Activated T-cell treated with anti-CD3 and anti-CD28 coated beads for 24 hours (primary cell): ENCODE results near the gene DTD2.
"Not testable (repeated sequence)": the region's sequence is repeated elsewhere in the genome, so short reads cannot be mapped to it uniquely, and the experiment has no call there.

ENCODE experiments used
- DNase-seq: peaks from one replicate; pipeline ENCODE4 v3.0.0-alpha.2; 2020; ENCODE audit warnings: low read depth

DTD2 gene

DNA sequence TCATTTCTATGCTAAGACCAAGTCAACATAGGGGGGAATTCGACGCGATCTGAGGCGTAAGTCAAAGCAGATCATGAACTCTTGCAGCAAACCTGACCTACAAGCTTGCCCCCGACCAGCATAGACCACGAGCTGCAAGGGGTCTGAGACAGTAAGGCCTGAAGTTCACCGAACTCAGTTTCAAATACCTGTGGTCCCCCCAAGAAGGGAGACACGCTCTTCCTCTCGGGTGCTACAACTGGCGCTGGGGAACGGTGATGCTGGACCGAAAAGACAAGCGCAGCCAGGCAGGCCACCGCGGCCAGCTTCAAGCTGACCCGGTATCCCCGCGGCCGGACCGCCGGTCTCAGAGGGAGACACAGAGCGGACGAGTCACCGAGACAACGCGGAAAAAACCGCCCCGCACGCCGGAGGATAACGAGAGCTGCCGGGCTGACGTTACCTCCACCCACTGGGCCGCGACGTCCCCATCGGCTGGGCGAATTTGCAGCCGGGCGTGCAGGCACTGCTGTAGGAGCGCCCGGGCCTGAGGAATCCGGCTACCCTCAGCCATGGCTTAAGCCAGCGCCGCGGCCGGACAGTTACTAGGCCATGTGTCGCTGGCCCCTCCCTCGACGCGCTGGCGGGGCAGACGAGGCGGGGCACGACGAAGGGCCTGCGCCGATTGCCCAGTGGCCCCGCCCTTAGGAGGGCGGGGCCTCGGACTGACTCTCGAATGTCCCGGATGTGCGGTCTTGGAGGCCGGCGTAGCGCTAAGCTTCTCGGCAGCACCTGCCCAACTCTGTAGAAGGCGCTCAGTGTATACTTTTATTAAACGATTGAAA, at the start of gene DTD2:
DTD2 (minus strand) TSS at position 666 of the 824 bp plus-strand sequence; CDS start at position 553, 113 bp downstream.
- DNase-seq = peak; percentile 87

DNA sequence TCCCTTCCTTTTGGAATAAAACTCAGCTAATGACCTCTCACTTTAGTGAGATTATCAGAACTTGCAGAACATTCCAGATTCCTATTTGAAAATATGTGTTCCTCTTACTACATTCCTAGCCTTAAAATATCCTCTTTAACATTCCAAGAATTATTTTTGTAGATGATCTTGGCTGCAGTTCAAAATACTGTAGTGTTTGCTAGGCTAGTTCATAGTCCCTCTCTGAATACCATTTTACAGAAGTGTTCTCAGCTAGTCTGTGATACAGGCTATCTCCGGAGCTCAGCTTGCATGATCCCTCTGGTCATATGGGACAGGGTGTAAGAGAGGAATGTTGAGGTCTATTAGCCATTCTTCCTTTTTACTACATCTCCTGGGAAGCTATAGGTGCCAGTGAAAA, 48.1 kb upstream of the DTD2 start:
- no peak for DNase-seq

DNA sequence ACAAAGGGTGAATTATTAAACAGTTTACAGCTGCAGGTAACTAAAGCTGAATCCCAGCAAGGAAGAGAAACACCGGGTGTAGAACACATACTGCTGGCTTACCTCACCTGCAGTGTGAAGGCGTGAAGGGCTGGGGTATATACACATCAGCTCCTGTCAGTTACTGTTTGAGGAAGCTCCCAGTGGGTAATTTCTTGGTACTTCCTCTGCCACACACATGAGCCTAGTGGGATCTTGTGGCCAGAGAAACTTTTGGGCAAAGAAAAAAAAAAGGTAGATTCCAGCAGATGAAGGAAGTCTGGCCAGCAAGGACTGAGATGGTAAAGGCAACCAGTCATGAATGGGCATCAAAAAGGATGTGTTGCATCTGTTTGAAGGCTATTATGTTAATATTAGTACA, 44.6 kb upstream of the DTD2 start:
- DNase-seq = no peak

DNA sequence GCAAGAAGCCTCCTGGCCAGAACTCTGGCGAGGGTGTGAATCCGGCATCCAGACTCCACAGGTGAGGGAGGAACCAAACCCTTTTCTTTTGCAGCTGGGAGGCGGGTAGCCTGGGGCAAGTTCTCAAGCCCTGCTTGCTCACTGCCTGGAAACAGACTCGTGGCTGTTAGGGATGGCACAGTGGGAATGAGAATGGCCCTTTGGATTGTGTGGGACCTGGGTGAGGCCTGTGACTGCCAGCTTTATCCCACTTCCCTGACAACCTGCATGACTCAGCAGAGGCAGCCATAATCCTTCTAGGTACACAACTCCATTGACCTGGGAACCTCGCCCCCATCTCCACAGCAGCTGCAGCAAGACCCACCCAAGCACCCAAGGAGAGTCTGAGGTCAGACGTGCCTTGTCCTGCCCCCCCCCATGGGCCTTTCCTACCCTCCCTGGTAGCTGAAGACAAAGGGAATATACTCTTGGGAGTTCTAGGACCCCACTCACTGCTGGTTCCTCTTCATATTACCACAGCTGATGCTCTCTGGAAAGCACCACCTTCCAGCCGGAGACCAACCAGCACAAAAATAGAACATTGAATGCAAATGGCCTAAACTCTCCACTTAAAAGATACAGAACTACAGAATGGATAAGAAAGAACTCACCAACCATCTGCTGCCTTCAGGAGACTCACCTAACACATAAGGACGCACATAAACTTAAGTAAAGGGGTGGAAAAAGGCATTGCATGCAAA, 35.6 kb upstream of the DTD2 start:
- no peak for DNase-seq

DNA sequence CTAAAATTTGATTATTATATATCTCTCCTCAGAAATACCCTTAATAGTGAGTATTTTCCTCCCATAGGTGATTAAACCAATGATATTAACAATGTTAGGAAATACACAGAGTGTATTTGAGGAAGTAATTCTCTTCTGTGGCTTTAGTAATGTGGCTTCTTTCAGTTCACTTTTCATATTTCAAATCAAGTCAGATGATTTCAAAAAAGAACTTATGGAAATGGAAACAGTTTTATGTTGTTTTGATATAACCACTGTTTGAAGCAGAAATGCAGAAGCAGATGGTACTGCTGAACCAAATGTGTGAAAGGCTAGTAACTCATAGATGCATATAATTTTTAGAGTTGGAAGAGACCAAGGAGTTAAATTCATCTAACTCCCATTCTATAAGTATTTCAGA, 32.4 kb upstream of the DTD2 start:
- DNase-seq = no peak

DNA sequence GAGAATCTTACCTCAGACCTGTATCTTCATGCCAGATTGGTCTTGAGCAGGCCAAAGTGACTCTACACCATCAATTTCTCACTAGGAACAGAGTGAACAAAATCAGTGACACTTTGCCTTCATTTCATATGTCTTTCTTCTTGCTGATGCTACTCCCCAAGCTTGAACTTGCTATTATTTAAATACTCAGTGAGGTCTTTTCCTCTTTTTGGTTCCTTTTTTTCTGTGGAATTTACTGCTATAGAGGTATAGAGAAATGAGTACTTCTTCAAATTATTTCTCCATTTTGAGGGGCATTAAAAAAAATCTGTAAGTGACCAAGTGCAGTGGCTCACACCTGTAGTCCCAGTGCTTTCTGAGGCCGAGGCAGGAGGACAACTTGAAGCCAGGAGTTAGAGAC, 30.6 kb upstream of the DTD2 start, which contains the start of gene GPR33:
GPR33 (minus strand) TSS at position 154 of the 400 bp plus-strand sequence. CDS start 4,074 bp downstream, outside the sequence.
- DNase-seq = no peak

DNA sequence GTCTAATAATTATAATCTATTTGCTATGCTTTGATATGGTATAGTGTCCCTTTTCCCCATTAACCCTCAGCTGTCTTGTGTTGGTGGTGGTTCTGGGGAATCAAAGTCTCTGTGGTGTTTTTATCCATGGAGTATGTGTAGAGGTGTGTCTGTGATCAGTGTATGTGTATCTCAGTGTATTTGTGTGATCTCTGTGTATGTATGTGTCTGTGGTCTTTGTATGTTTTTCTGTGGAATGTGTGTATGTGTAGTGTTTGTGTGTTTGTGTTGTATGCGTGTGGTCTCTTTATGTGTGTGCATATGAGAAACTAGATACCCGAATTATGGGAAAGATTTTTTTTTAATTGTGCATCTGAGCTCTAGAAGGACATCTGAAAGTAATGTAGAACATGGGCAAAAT, 29.5 kb upstream of the DTD2 start:
- no peak for DNase-seq

DNA sequence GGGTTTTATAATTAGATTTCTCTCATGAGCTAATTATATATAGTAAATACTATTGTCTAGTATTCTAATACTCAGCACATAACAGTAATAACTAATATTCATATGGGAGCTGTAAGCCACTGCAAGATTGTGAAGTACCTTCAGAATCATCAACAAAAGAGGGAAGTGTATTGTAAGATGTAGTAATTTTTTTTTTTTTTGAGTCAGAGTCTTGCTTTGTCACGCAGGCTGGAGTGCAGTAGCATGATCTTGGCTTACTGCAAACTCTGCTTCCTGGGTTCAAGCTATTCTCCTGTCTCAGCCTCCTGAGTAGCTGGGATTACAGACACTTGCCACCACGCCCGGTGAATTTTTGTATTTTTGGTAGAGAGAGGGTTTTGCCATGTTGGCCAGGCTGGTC, 27.4 kb upstream of the DTD2 start:
- DNase-seq = no peak

DNA sequence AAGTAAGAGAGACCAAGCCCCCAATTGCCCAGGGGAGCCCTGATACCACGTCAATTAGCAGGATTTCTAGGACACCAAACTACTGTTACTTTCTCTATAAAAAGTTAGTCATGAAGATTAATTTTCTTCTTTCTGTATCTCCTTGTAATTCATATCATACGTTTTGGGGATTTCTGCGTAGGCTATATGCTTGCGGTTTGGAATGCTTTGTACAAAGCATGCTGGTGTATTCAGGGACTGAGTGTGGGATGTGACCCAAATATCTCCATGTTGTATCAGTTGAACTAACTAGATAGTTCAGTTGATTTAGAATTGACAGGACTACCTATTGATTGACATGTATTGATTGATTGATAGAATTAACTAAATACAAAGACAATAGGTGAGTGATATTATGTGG, 22.9 kb upstream of the DTD2 start:
- no peak for DNase-seq

DNA sequence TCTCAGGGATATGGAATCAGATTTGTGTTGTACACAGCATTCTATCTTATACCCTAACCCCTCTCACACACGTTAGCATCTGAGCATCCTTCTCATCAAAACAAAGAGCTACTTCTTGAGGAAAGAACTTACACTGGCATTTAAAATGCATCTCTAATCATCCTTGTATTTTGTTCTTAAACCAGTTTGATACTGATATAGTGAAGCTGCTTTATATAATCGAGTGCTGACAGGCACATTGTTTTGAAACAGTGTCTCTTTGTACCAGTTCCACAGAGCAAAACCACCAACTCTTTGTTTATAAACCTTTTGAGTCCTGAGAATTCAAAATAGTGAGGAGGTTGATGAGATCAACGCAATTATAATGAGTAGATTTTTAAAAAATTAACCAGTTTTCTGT, 21.7 kb upstream of the DTD2 start:
- no peak for DNase-seq

DNA sequence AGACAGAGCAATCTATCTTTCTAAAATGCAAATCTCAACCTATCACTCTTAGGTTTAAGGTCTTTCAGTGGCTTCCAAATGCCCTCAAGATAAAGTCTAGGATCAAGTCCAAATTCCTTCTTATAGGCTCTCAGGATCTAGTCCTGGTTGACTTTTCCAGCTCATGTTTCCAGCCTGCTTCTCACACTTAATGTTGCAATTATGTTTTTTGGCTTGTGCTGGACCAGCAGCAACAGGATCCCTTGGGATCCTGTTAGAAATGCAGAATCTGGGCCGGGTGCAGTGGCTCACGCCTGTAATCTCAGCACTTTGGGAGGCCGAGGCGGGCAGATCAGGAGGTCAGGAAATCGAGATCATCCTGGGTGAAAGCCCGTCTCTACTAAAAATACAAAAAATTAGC, 19.9 kb upstream of the DTD2 start:
- DNase-seq = no peak

DNA sequence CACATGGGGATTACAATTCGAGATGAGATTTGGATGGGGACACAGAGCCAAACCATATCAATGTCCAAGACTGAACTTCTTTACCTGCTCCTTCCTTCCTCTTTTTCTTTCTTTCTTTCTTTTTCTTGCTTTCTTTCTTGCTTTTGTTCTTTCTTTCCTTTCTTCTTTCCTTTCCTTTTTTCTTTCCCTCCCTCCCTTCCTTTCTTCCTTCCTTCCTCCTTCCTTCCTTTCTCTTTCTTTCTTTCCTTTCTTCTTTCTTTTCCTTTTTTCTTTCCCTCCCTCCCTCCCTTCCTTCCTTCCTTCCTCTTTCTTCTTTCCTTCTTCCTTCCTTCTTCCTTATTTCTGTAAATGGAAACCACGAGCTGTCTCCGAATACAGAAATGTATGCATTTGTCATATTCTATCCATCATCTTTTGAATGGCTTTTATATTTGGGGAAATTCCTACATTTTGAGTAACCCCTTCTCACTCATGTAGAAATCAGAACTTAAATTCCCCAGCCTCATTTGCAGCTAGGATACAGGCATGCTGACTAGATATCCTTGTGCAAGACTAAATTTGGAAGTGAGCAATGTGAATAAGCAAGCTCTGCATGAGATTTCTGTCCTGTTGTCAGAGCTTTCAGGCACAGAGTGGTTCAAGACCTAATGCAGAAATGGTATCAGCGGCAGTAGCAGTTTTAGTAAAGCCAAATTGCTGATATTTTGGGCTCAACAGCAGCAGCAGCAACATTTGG, 19.0 kb upstream of the DTD2 start:
- no peak for DNase-seq

DNA sequence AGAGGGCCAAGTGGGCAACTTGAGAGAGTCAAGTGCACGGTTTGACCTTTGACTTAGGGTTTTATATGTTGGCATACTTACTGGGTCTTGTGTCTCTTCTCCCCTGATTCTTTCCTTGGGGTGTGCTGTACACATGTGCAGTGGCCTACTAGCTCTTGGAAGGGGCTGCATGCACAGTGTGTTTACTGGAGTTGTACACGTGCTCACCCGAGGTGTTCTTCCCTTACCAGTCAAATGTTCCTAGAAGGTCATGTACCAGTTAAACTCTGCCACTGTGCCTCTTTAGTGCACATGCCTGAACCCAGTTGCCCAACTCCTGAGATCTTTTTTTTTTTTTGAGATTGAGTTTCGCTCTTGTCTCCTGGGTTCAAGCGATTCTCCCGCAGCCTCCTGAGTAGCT, 9.2 kb upstream of the DTD2 start:
- DNase-seq = no peak

DNA sequence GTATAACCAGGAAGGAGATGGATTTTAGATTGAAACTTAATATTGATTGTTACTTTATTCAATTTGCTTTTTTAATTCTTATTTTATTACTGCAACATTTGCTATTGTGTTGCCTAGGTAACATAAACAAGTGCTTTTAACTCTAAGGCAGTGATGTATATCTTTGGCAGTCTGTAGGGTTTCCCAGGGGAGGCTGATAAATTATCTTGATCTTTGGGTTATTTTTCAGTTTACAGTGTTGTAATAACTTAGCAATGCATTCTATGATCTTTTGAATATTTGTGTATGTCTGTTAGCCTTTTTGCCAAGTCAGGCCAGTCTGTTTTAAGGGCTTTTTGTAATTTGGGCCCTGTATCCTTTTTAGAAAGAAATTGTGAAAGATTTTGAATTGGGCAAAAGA, 7.8 kb upstream of the DTD2 start:
- no peak for DNase-seq

DNA sequence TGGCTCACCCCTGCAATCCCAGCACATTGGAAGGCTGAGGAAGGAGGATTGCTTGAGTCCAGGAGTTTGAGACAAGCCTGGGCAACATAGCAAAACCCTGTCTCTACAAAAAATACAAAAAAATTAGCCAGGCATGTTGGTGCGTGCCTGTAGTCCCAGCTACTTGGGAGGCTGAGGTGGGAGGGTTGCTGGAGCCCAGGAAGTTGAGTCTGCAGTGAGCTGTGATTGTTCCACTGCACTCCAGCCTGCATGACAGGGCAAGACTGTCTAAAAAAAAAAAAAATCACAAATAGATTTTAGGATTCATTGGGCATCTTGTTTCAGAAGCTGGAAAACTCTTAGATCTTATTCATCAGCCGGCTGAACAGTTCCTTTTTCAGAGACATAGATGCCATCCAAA, 5.1 kb upstream of the DTD2 start:
- DNase-seq = not testable (repeated sequence)

DNA sequence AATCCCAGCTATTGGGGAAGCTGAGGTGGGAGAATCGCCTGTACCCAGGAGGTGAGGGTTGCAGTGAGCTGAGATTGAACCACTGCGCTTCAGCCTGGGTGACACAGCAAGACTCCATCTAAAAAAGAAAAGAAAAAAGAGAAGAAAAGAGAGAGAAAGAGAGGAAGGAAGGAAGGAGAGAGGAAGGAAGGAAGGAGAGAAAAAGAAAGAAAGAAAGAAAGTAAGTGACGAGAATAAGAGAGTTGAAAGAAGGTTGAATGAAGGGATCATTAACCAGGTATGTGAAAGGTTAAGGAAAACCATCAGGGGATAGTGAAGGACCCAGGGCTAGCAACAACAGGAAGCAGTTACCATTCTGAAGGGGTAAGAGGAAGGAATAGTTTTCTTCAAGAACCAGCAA, 4.2 kb upstream of the DTD2 start:
- DNase-seq = no peak

DNA sequence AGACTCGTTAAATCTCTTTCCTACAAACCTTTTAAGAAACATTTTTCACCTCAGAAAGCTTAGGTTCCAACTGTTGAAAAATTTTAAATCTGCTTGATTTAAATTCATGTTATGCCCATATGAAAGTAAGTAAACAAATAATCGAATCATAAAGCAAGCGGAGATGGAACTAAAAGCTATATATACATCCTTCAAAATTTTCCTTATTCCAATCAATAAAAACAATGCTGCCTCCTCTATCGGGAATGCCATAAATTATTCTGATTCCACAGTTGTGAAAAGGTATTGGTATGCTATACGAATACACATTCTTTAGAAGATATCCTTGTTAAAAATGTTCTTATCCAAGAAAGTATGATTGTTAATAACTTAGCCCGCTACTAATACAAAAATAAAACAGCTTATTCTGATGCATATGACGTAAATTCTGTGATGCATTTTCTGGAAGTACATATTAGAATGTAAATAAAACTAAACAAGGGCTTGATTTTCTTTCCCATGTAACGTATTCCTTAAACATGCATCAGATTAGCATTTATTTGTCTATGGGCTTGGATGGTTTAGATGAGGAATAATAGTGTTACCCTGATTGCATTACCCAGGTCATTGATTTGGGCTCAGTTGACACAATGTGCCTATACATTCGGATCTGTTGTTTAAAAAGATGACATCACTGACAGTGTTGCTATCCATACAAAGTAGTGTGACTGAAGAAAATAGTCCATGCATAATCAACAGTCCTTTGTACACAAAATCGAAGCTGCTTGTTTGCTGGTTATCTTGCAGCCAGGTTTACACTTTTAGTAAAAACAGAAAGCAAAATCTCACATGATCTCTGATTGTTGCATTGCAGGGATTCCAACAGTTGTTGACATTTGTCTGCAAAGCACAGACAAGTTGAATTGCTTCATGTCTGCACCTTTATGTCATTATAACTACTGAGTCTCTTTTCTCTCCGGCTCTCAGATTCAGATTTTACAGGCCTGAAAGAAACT, 656 bp upstream of the DTD2 start:
- no peak for DNase-seq

DNA sequence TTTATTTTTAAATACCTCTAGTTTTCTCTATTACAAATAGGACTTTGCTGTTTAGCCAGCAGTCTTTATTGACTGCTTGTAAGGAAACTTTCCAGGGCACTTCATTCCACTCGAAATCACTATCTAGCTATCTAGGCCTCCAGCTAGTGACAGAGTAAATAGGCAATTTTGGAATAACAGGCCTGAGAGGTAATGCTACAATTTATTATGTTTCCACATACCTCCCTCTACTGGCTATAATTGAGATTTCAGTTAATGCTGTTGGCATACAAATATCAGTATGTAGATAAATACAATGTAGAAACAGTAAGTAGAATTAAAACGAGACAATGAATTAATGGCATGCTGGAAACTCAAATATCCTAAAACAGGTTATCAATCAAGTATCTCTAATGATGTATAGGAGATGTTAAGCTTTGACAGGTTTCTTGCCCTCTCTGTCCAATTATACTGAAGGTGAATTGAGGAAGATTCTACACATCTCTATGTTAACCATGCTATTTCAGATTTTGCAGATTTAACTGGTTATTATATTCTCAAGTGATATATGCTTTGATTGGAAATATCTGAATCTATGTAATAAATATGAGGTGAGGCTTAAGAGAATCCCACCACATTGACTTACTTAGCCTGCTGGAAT, 7.2 kb downstream of the DTD2 start:
- DNase-seq = no peak

DNA sequence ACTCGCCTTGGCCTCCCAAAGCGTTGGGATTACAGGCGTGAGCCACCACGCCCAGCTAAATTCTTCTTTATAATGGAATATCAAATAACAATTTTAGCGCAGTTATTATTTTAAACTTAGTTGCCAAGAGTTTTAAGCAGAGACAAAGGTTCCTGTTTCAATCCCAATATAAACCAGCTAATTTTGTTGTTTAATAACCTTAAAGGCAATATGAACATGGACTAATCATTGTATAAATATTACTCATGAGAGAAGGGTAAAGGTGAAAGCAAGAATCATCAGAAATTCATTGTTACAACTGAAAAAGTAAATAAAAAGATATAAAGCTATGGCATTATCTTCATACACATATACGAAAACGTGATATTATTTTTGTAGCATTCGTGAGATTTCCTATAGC, 8.2 kb downstream of the DTD2 start:
- no peak for DNase-seq

DNA sequence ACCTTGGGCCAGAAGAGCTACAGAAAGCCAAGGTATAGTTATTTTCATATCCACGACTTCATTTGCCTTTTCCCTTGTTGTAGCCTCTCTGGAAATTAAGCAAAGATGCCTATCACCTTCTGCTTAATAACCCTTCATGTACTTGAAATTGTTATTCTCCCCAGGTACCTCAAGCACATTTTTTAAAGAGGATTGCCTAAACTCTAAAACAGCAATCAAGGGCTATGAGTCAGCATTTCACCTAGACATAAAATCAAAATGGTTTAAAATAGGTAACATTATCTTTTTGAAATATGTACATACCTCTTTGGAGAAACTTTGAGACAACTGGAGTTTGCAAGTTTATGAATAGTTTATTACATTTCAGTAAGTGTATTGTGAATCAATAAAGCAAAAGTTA, 11.6 kb downstream of the DTD2 start:
- DNase-seq = no peak

DNA sequence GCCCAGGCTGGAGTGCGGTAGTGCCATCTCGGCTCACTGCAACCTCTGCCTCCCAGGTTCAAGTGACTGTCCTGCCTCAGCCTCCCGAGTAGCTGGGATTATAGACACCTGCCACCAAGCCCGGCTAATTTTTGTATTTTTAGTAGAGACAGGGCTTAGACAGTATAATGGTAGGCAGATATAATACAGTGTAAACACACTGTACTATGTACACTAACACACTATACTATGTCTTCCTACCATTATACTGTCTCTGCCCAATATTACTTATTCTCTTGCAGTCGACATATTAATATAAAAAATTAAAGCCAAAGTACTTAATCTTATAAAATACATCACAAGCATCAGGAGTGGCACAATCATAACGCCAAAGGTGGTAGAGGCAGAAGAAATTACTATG, 15.0 kb downstream of the DTD2 start:
- DNase-seq = no peak
